ENCODE data around the gene ENGASE. TPM values are rescaled to one million over a fixed set of nuclear protein-coding genes. Genes with fewer than 3 reads are reported as not detected.
A peak's percentile ranks its signal among the peaks of the same experiment; 100 is the strongest.

ENGASE gene
- total RNA-seq, 1 donor from 2014 or later = 16.8 TPM

GRCh38 chr17:79062691-79063090 is 11.9 kb upstream of the ENGASE start:
- DNase-seq (ENCODE audit: low spot score) = no peak
- peaks cover 2% of the 10 kb centered on the region for H3K36me3 Mint-ChIP-seq (ENCODE audit: low read depth)
- H3K4me3 Mint-ChIP-seq (ENCODE audit: unreplicated experiment) = no peak overlapping the region
- no peaks in the 10 kb centered on the region for H3K4me1 Mint-ChIP-seq (ENCODE audit: low read depth)
- H3K9me3 Mint-ChIP-seq (ENCODE audit: low read depth) = peaks cover 5% of the 10 kb centered on the region
- H3K27me3 Mint-ChIP-seq (ENCODE audit: low read depth) = peaks cover 12% of the 10 kb centered on the region
- H3K27ac Mint-ChIP-seq (ENCODE audit: unreplicated experiment) = no peak overlapping the region
- TF ChIP-seq CTCF (IDR thresholded peaks at IDR 0.05) = no peak

- no peak for TF ChIP-seq CTCF (IDR thresholded peaks at IDR 0.05)
- H3K27me3 Mint-ChIP-seq (ENCODE audit: low read depth) = peaks cover 10% of the 10 kb centered on the region
- H3K9me3 Mint-ChIP-seq (ENCODE audit: low read depth) = no peaks in the 10 kb centered on the region
- H3K27ac Mint-ChIP-seq (ENCODE audit: unreplicated experiment) = no peak overlapping the region
- no peaks in the 10 kb centered on the region for H3K36me3 Mint-ChIP-seq (ENCODE audit: low read depth)
- DNase-seq (ENCODE audit: low spot score) = peak; percentile 4
- H3K4me1 Mint-ChIP-seq (ENCODE audit: low read depth) = no peaks in the 10 kb centered on the region
- H3K4me3 Mint-ChIP-seq (ENCODE audit: unreplicated experiment) = no peak overlapping the region
These were observed 10.6 kb upstream of the ENGASE start for GRCh38 chr17:79064026-79064425.

- no peaks in the 10 kb centered on the region for H3K9me3 Mint-ChIP-seq (ENCODE audit: low read depth)
- no peaks in the 10 kb centered on the region for H3K36me3 Mint-ChIP-seq (ENCODE audit: low read depth)
- H3K27ac Mint-ChIP-seq (ENCODE audit: unreplicated experiment) = no peak overlapping the region
- no peak overlapping the region for H3K4me3 Mint-ChIP-seq (ENCODE audit: unreplicated experiment)
- H3K4me1 Mint-ChIP-seq (ENCODE audit: low read depth) = no peaks in the 10 kb centered on the region
- TF ChIP-seq CTCF (IDR thresholded peaks at IDR 0.05) = peak; percentile 74
- peaks cover 15% of the 10 kb centered on the region for H3K27me3 Mint-ChIP-seq (ENCODE audit: low read depth)
- no peak for DNase-seq (ENCODE audit: low spot score)
These were observed 9.4 kb upstream of the ENGASE start for GRCh38 chr17:79065105-79065670.

GRCh38 chr17:79066963-79067362 is 7.7 kb upstream of the ENGASE start:
- H3K9me3 Mint-ChIP-seq (ENCODE audit: low read depth) = no peaks in the 10 kb centered on the region
- H3K4me1 Mint-ChIP-seq (ENCODE audit: low read depth) = no peaks in the 10 kb centered on the region
- DNase-seq (ENCODE audit: low spot score) = peak; percentile 26
- no peak for TF ChIP-seq CTCF (IDR thresholded peaks at IDR 0.05)
- no peak overlapping the region for H3K4me3 Mint-ChIP-seq (ENCODE audit: unreplicated experiment)
- peaks cover 18% of the 10 kb centered on the region for H3K27me3 Mint-ChIP-seq (ENCODE audit: low read depth)
- no peak overlapping the region for H3K27ac Mint-ChIP-seq (ENCODE audit: unreplicated experiment)
- no peaks in the 10 kb centered on the region for H3K36me3 Mint-ChIP-seq (ENCODE audit: low read depth)

- peak; percentile 52 for DNase-seq (ENCODE audit: low spot score)
- Mint-ChIP-seq H3K4me1 (ENCODE audit: low read depth) (peaks cover 2% of the 10 kb centered on the region), H3K27ac (ENCODE audit: unreplicated experiment) (no peak overlapping the region), H3K36me3 (ENCODE audit: low read depth) (no peaks in the 10 kb centered on the region), H3K27me3 (ENCODE audit: low read depth) (peaks cover 12% of the 10 kb centered on the region), H3K9me3 (ENCODE audit: low read depth) (no peaks in the 10 kb centered on the region), H3K4me3 (ENCODE audit: unreplicated experiment) (no peak overlapping the region)
- TF ChIP-seq CTCF (IDR thresholded peaks at IDR 0.05) = no peak
These were observed 4.3 kb upstream of the ENGASE start for GRCh38 chr17:79070266-79070880.
